SK-N-MC (cell line): ENCODE results near the gene MYO10.

Experiments
- EZH2 ChIP-seq: fragments of 200-600 bp; sonication (generic); IDR thresholded peaks from one replicate; pipeline ENCODE4 v1.6.1; 2017; ENCODE audit warnings: antibody characterized with exemption
- FOXP2 ChIP-seq: optimal IDR thresholded peaks from 2 replicates; pipeline ENCODE3; 2011; ENCODE audit warnings: mild to moderate bottlenecking, moderate library complexity; ENCODE audit not compliant: insufficient read depth; ENCODE audit errors: extremely low read length, control extremely low read depth
- POLR2AphosphoS5 ChIP-seq: IDR thresholded peaks from 2 replicates; pipeline ENCODE4 v1.6.1; 2012; ENCODE audit warnings: mild to moderate bottlenecking, low read depth, low read length, borderline replicate concordance

- no peak for TF ChIP-seq EZH2
- no peak for TF ChIP-seq POLR2AphosphoS5
- TF ChIP-seq FOXP2, result no peak
Measured at GRCh38 chr5:16932401-16932800, 3.7 kb downstream of the MYO10 start.
